Measurements from ENCODE around the gene TBPL1. TPM values are rescaled to one million over a fixed set of nuclear protein-coding genes. Genes with fewer than 3 reads are reported as not detected.

TBPL1 gene
- polyA plus RNA-seq, 1 donor (not counting 4 experiments of a cell fraction or from before 2014, with no cell fraction given), result 39.1 TPM

DNA sequence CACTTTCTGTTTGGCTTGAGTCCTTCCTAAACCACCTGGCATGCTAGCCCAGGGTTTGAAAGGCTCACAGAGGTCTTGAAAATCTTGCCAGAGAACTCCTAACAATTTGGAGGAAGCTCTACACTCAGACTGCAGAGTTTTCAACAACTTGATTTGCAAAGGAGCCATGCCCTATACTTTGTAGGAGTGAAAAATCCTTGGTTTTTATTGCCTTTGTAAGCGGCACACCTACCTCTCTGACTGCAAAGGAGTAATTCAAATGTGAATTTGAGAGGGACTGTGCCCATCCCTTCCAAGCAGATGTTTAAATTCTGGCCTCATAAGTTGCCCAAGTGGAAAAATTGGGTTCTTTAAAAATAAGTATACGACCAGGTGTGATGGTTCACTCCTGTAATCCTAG lies 58.0 kb downstream of the TBPL1 start:
- H3K4me1 ChIP-seq (ENCODE audit: control insufficient read depth, extremely low read depth, insufficient read depth, low read length), result no peaks in the 10 kb centered on the region
- DNase-seq (ENCODE audit: low read depth, low spot score), result no peak

GRCh38 chr6:134014588-134015137 lies 61.6 kb downstream of the TBPL1 start:
- Histone ChIP-seq H3K27ac (ENCODE audit: control insufficient read depth, insufficient read depth, low read length) (no peak overlapping the region), H3K9ac (ENCODE audit: control insufficient read depth, extremely low read depth, insufficient read depth, low read length) (no peak overlapping the region), H2AFZ (ENCODE audit: control insufficient read depth, low read length) (no peak overlapping the region), H4K20me1 (ENCODE audit: control insufficient read depth, extremely low read depth, insufficient read depth, low read length) (no peaks in the 10 kb centered on the region), H3K9me1 (ENCODE audit: control insufficient read depth, extremely low read depth, insufficient read depth, low read length) (no peaks in the 10 kb centered on the region), H3K4me1 (ENCODE audit: control insufficient read depth, extremely low read depth, insufficient read depth, low read length) (no peaks in the 10 kb centered on the region), H3K4me3 (ENCODE audit: control insufficient read depth in 2 of 3, extremely low read depth in 1 of 3, insufficient read depth in 2 of 3, low read depth in 1 of 3, low read length in 3 of 3) (no peak overlapping the region), H3K9me3 (ENCODE audit: control insufficient read depth, low read depth, low read length) (no peaks in the 10 kb centered on the region), H3K79me2 (ENCODE audit: control insufficient read depth, insufficient read depth, low read length) (no peaks in the 10 kb centered on the region), H3K4me2 (ENCODE audit: control insufficient read depth, extremely low read depth, insufficient read depth, low read depth, low read length) (no peak overlapping the region), H3K36me3 (ENCODE audit: control insufficient read depth in 2 of 2, extremely low read depth in 1 of 2, insufficient read depth in 2 of 2, low read length in 2 of 2) (no peaks in the 10 kb centered on the region), H3K27me3 (ENCODE audit: control insufficient read depth, extremely low read depth, insufficient read depth, low read length) (no peaks in the 10 kb centered on the region)
- TF ChIP-seq CTCF (optimal IDR thresholded peaks at IDR 0.05 in 1 of 3, IDR thresholded peaks at IDR 0.05 in 1 of 3, conservative IDR thresholded peaks at IDR 0.05 in 1 of 3; ENCODE audit: extremely low read depth in 1 of 3, insufficient read depth in 2 of 3, low read length in 3 of 3) (no peak), EZH2 (IDR thresholded peaks at IDR 0.05; ENCODE audit: low read length) (no peak)
- DNase-seq (ENCODE audit: low read depth, low spot score) (no peak), FAIRE-seq (no peak)
- dilution Hi-C loops (cut with MboI; ENCODE audit: extremely low pct_ligation_motif_present, low sequenced_read_pairs), result no loop called here

More for the DNA sequence above, 58.0 kb downstream of the TBPL1 start:
- FAIRE-seq, result no peak
- no peaks in the 10 kb centered on the region for H3K79me2 ChIP-seq (ENCODE audit: control insufficient read depth, insufficient read depth, low read length)
- TF ChIP-seq EZH2 (IDR thresholded peaks at IDR 0.05; ENCODE audit: low read length), result no peak
- no peak for TF ChIP-seq CTCF (optimal IDR thresholded peaks at IDR 0.05 in 1 of 3, IDR thresholded peaks at IDR 0.05 in 1 of 3, conservative IDR thresholded peaks at IDR 0.05 in 1 of 3; ENCODE audit: extremely low read depth in 1 of 3, insufficient read depth in 2 of 3, low read length in 3 of 3)
- H3K9ac ChIP-seq (ENCODE audit: control insufficient read depth, extremely low read depth, insufficient read depth, low read length), result no peak overlapping the region
- no peak overlapping the region for H2AFZ ChIP-seq (ENCODE audit: control insufficient read depth, low read length)
- dilution Hi-C loops (cut with MboI; ENCODE audit: extremely low pct_ligation_motif_present, low sequenced_read_pairs), result no loop called here
- H3K27me3 ChIP-seq (ENCODE audit: control insufficient read depth, extremely low read depth, insufficient read depth, low read length), result no peaks in the 10 kb centered on the region
- H3K27ac ChIP-seq (ENCODE audit: control insufficient read depth, insufficient read depth, low read length), result no peak overlapping the region
- H3K4me2 ChIP-seq (ENCODE audit: control insufficient read depth, extremely low read depth, insufficient read depth, low read depth, low read length), result no peak overlapping the region
- no peak overlapping the region for H3K4me3 ChIP-seq (ENCODE audit: control insufficient read depth in 2 of 3, extremely low read depth in 1 of 3, insufficient read depth in 2 of 3, low read depth in 1 of 3, low read length in 3 of 3)
- H3K9me3 ChIP-seq (ENCODE audit: control insufficient read depth, low read depth, low read length), result no peaks in the 10 kb centered on the region
- no peaks in the 10 kb centered on the region for H3K9me1 ChIP-seq (ENCODE audit: control insufficient read depth, extremely low read depth, insufficient read depth, low read length)
- no peaks in the 10 kb centered on the region for H4K20me1 ChIP-seq (ENCODE audit: control insufficient read depth, extremely low read depth, insufficient read depth, low read length)
- H3K36me3 ChIP-seq (ENCODE audit: control insufficient read depth in 2 of 2, extremely low read depth in 1 of 2, insufficient read depth in 2 of 2, low read length in 2 of 2), result no peaks in the 10 kb centered on the region
